IPS-15b (cell line): ENCODE results near the gene FAF1.

ENCODE experiments used
- H3K27me3 ChIP-seq: one replicate; pipeline ENCODE4 v1.6.1; 2013; ENCODE audit warnings: low read length; ENCODE audit not compliant: control insufficient read depth, insufficient read depth
- H3K36me3 ChIP-seq: one replicate; pipeline ENCODE4 v1.6.1; 2013; ENCODE audit warnings: low read length; ENCODE audit not compliant: control insufficient read depth, insufficient read depth
- H3K4me1 ChIP-seq: one replicate; pipeline ENCODE4 v1.6.1; 2013; ENCODE audit warnings: mild to moderate bottlenecking, low read length; ENCODE audit not compliant: control insufficient read depth, insufficient read depth
- H3K4me3 ChIP-seq: one replicate; pipeline ENCODE4 v1.5.1; 2013; ENCODE audit warnings: low read depth, low read length
- H3K9ac ChIP-seq: one replicate; pipeline ENCODE4 v1.6.1; 2013; ENCODE audit warnings: low read depth, mild to moderate bottlenecking, low read length
- H3K9me3 ChIP-seq: one replicate; pipeline ENCODE4 v1.6.1; 2013; ENCODE audit warnings: mild to moderate bottlenecking, low read length; ENCODE audit not compliant: control insufficient read depth, insufficient read depth

The FAF1 gene

GRCh38 chr1:50420689-50421365 is 539.2 kb downstream of the FAF1 start:
- Histone ChIP-seq H3K9me3 (no peaks in the 10 kb centered on the region), H3K4me3 (peak overlapping the region; percentile 41), H3K9ac (no peak overlapping the region), H3K36me3 (no peaks in the 10 kb centered on the region), H3K27me3 (peaks cover 99% of the 10 kb centered on the region), H3K4me1 (peaks cover 2% of the 10 kb centered on the region)

GRCh38 chr1:50419907-50420677 is 540.0 kb downstream of the FAF1 start:
- no peak overlapping the region for H3K9ac ChIP-seq
- H3K4me3 ChIP-seq, result peak overlapping the region; percentile 41
- no peaks in the 10 kb centered on the region for H3K9me3 ChIP-seq
- H3K4me1 ChIP-seq, result peaks cover 2% of the 10 kb centered on the region
- H3K27me3 ChIP-seq, result peaks cover 99% of the 10 kb centered on the region
- no peaks in the 10 kb centered on the region for H3K36me3 ChIP-seq

GRCh38 chr1:50419192-50419906 is 540.7 kb downstream of the FAF1 start:
- Histone ChIP-seq H3K9ac (no peak overlapping the region), H3K9me3 (no peaks in the 10 kb centered on the region), H3K36me3 (no peaks in the 10 kb centered on the region), H3K4me3 (peak overlapping the region; percentile 37), H3K27me3 (peaks cover 99% of the 10 kb centered on the region), H3K4me1 (peaks cover 2% of the 10 kb centered on the region)

GRCh38 chr1:50418600-50419109 is 541.4 kb downstream of the FAF1 start:
- H3K4me1 ChIP-seq, result peaks cover 2% of the 10 kb centered on the region
- no peaks in the 10 kb centered on the region for H3K9me3 ChIP-seq
- H3K27me3 ChIP-seq, result peaks cover 99% of the 10 kb centered on the region
- H3K36me3 ChIP-seq, result no peaks in the 10 kb centered on the region
- H3K9ac ChIP-seq, result no peak overlapping the region
- peak overlapping the region; percentile 39 for H3K4me3 ChIP-seq

GRCh38 chr1:50417946-50418599 is 542.0 kb downstream of the FAF1 start:
- H3K27me3 ChIP-seq, result peaks cover 99% of the 10 kb centered on the region
- H3K4me1 ChIP-seq, result peaks cover 2% of the 10 kb centered on the region
- H3K9ac ChIP-seq, result no peak overlapping the region
- no peaks in the 10 kb centered on the region for H3K9me3 ChIP-seq
- H3K36me3 ChIP-seq, result no peaks in the 10 kb centered on the region
- H3K4me3 ChIP-seq, result no peak overlapping the region

- peaks cover 1% of the 10 kb centered on the region for H3K4me1 ChIP-seq
- H3K4me3 ChIP-seq, result peak overlapping the region; percentile 50
- peaks cover 99% of the 10 kb centered on the region for H3K27me3 ChIP-seq
- H3K9me3 ChIP-seq, result no peaks in the 10 kb centered on the region
- H3K9ac ChIP-seq, result no peak overlapping the region
- H3K36me3 ChIP-seq, result no peaks in the 10 kb centered on the region
Measured at GRCh38 chr1:50417507-50417906, 542.6 kb downstream of the FAF1 start.

- no peak overlapping the region for H3K9ac ChIP-seq
- no peaks in the 10 kb centered on the region for H3K4me1 ChIP-seq
- H3K4me3 ChIP-seq, result peak overlapping the region; percentile 50
- no peaks in the 10 kb centered on the region for H3K36me3 ChIP-seq
- H3K27me3 ChIP-seq, result peaks cover 98% of the 10 kb centered on the region
- H3K9me3 ChIP-seq, result no peaks in the 10 kb centered on the region
Measured at GRCh38 chr1:50416553-50417453, 543.3 kb downstream of the FAF1 start.

GRCh38 chr1:50416150-50416527 is 543.9 kb downstream of the FAF1 start:
- Histone ChIP-seq H3K27me3 (peaks cover 98% of the 10 kb centered on the region), H3K4me3 (peak overlapping the region; percentile 50)

GRCh38 chr1:50415235-50416149 is 544.6 kb downstream of the FAF1 start:
- Histone ChIP-seq H3K9me3 (no peaks in the 10 kb centered on the region), H3K4me3 (peak overlapping the region; percentile 50), H3K36me3 (no peaks in the 10 kb centered on the region), H3K27me3 (peaks cover 96% of the 10 kb centered on the region), H3K4me1 (no peaks in the 10 kb centered on the region), H3K9ac (no peak overlapping the region)

More at GRCh38 chr1:50416150-50416527, 543.9 kb downstream of the FAF1 start:
- Histone ChIP-seq H3K9me3 (no peaks in the 10 kb centered on the region), H3K9ac (no peak overlapping the region), H3K4me1 (no peaks in the 10 kb centered on the region), H3K36me3 (no peaks in the 10 kb centered on the region)

GRCh38 chr1:50414853-50415234 is 545.2 kb downstream of the FAF1 start:
- no peaks in the 10 kb centered on the region for H3K9me3 ChIP-seq
- H3K4me3 ChIP-seq, result peak overlapping the region; percentile 50
- H3K4me1 ChIP-seq, result no peaks in the 10 kb centered on the region
- H3K27me3 ChIP-seq, result peaks cover 93% of the 10 kb centered on the region
- H3K9ac ChIP-seq, result no peak overlapping the region
- H3K36me3 ChIP-seq, result no peaks in the 10 kb centered on the region
